Hepatocyte (in vitro differentiated cells): ENCODE results near the gene CCDC85C.

Source experiments
- EZH2 ChIP-seq: fragments of 200-600 bp; sonication (generic); IDR thresholded peaks from 2 replicates; pipeline ENCODE4 v1.6.1; 2016; ENCODE audit warnings: antibody characterized with exemption, mild to moderate bottlenecking, borderline replicate concordance
- EZH2phosphoT487 ChIP-seq: fragments of 200-600 bp; sonication (generic); IDR thresholded peaks from one replicate; pipeline ENCODE4 v1.6.1; 2018; ENCODE audit warnings: antibody characterized with exemption, mild to moderate bottlenecking, low read depth, moderate library complexity; ENCODE audit not compliant: unreplicated experiment, severe bottlenecking
- TF ChIP-seq, protein P1 (sequence below): fragments of 200-600 bp; sonication (generic); IDR thresholded peaks from 2 replicates; pipeline ENCODE4 v1.5.1; 2016; ENCODE audit warnings: antibody characterized with exemption, mild to moderate bottlenecking; ENCODE audit not compliant: poor library complexity

- TF ChIP-seq, protein P1, sequence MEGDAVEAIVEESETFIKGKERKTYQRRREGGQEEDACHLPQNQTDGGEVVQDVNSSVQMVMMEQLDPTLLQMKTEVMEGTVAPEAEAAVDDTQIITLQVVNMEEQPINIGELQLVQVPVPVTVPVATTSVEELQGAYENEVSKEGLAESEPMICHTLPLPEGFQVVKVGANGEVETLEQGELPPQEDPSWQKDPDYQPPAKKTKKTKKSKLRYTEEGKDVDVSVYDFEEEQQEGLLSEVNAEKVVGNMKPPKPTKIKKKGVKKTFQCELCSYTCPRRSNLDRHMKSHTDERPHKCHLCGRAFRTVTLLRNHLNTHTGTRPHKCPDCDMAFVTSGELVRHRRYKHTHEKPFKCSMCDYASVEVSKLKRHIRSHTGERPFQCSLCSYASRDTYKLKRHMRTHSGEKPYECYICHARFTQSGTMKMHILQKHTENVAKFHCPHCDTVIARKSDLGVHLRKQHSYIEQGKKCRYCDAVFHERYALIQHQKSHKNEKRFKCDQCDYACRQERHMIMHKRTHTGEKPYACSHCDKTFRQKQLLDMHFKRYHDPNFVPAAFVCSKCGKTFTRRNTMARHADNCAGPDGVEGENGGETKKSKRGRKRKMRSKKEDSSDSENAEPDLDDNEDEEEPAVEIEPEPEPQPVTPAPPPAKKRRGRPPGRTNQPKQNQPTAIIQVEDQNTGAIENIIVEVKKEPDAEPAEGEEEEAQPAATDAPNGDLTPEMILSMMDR, result no peak
- no peak for TF ChIP-seq EZH2phosphoT487
- TF ChIP-seq EZH2, result no peak
These were observed 31.1 kb upstream of the CCDC85C start for GRCh38 chr14:99635116-99635515.
